ENCODE results near the gene MOB3C.

The MOB3C gene

DNA sequence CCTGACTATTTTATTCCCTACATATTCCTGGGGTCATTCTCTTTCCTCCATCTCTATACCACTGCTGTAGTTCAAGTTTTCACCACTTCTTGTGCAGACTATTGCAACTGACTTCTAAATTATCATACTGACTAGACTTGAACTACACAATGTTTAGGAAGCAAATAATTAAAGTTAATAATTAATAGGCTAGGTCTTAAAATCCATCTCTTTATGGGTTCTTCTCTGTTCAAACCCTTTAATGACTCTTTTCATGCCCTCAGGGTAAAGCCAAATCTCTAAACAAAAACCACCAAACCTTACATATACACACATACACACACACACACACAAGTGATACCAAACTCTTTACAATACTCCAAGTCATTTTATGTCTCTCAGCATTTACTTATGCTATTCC is 22.3 kb upstream of the MOB3C start:
- no peak for DNase-seq (ENCODE audit: low read depth)

DNA sequence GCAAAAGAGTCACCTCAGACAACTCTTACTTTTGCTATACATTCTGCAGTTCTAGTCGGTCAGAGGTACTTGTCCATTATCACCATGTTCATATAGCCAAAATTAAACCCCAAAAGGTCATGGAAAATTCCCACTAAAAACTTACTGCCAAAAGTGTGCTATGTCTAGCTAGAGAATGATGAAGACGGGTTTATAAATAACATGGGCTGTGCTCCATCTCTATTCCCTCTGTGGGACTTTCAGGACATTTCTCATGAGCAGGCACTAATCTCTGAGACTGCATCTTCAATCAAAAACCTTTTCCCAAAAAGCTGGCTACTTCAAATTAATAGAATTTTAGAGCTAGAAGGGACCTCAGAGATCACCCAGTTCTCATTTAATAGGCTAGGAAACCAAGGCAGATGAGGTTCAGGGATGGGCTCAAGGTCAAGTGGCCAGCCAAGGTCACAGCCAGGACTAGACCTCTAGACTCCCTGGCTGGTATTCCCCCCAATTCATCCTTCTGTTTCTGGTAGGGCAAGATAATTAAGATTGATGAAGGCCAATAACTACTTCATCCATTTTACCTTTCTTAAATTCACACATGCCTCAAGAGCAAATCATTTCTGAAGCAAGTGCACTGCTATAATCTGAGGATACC is 21.0 kb upstream of the MOB3C start:
- no peak for DNase-seq (ENCODE audit: low read depth)

DNA sequence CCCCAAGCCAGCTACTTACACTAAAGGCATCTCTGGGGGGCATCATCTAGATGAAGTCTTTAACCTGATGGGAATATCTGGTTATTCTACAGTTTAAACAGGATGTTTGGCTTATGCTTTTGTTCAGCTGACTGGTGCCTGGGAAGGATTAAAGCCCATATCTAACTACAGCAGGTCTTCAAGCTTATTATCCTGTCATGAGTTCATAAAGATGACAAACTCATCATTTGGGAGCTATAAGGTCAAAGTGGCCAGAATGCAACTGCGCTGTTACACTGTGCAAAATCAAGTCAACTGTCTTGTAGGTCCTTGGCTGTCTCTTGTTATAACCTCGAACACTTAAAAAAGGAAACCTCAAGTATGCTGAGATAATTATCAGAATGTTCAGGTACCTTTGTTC is 18.6 kb upstream of the MOB3C start:
- no peak for DNase-seq (ENCODE audit: low read depth)

DNA sequence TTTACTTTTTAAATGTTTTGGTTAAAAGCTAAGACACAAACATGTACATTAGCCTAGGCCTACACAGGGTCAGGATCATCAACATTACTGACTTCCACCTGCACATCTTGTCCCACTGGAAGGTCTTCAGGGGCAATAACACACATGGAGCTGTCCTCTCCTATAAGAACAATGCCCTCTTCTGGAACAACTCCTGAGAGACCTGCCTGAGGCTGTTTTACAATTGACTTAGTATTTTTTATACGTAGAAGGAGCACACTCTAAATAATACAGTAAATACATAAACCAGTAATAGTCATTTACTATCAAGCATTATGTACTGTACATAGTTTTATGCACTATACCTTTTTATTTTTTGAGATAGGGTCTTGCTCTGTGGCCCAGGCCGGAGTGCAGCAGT is 14.1 kb upstream of the MOB3C start:
- no peak for DNase-seq (ENCODE audit: low read depth)

GRCh38 chr1:46623743-46624644 is 7.4 kb upstream of the MOB3C start:
- DNase-seq (ENCODE audit: low read depth): no peak

GRCh38 chr1:46622344-46622743 is 5.7 kb upstream of the MOB3C start:
- no peak for DNase-seq (ENCODE audit: low read depth)

DNA sequence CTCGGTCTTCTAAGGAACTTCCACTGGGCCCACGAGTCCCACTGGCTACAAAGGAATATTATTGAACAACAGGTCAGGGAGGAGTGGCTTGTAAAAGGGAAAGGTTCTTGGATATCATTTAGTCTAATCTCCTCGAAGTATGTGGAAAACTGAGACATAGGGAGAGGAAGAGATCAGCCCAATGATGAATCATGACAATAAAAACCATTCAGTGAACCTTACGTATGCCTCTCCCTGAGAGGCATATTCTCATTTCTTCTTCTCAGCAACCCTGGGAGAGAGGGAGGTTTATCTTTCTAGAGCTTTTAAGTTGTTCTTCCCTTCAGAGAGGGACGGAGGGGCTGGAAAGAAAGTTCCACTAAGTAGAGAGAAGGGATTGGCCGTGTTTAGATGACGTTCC is 5.3 kb upstream of the MOB3C start:
- DNase-seq (ENCODE audit: low read depth): no peak

GRCh38 chr1:46619656-46620258 is 3.1 kb upstream of the MOB3C start:
- DNase-seq (ENCODE audit: low read depth): no peak

DNA sequence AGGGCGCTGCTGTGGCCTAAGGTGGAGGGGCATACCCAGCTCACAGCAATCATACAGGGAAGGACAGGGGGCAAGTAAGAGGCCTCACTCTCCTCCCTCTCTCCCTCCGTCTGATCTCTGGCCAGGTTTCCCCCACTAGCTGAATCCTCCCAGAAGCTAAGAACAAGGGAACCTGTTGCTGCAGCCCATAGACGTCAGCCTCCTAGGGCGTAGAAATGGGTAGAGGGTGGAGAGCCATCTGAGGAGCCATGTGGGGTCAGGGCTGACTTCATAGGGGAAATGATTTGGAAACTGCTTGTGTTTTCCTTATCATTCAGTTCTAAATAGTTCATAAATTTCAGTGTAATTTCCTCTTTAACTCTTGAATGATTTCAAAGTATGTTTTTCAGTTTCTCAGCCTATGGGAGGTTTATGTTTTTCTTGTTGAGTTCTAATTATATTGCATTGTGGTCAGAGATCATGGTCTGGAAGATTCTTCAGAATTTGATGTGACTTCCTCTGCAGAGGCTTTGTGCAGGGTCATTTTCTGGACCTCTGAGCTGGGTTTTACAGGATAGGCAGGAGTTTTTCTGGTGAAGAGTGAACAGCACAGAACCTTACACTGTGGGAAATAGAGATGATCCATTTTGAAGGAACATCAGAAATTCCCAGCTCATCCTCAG is 2.3 kb upstream of the MOB3C start:
- DNase-seq (ENCODE audit: low read depth): no peak

- DNase-seq (ENCODE audit: low read depth): no peak
Measured at GRCh38 chr1:46617833-46618232, 1.2 kb upstream of the MOB3C start.

DNA sequence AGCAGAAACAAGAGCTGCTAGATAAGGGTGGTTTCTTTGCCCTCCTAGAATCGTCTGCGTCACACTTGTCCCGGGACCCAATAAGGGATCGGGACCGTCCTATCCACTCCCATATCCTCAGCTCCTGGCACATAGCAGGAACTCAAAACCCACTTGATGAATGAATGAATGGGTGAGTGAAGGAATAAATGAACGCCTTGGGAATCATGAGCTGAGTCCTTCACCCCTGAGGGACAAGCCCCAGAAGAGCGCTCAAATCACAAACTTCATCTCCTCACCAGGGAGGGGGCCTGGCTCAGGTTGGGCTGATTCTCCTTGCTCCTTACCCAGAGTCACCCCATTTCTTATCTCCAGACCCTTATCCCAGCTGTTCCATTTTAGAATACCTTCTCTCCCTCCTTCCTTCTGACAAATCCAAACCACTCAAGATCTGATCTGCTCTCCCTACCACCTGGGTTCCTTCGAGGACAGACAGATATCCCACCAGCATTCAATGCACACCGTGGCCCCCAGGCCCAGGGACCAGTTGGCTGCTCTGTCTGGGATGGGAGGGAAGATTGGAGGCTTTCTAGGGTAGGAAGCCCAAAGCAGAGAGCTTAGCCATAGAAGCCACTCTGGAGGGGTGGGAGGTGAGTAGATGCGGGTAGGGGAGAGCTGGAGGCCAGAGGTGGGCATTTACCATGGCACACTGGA is 643 bp upstream of the MOB3C start:
- no peak for DNase-seq (ENCODE audit: low read depth)

DNA sequence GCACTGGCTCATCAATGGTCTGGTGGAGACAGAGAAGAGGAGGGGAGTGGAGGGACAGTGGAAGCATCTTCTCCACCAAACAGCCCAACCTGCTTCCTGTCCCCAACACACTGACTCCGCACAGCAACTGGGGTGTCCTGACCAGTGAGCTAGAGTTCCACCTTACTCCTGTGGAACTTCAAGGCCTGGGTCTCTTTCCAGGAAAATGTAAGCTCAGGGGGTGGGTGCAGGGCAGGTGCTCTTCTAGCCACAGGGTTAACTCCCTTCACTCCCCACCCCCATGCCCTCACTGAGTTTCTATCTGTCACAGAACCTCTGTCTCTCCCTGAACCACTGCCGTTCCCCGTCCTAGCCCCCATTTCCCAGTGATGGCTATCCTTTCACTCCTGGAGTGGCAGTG is 876 bp downstream of the MOB3C start:
- no peak for DNase-seq (ENCODE audit: low read depth)

DNA sequence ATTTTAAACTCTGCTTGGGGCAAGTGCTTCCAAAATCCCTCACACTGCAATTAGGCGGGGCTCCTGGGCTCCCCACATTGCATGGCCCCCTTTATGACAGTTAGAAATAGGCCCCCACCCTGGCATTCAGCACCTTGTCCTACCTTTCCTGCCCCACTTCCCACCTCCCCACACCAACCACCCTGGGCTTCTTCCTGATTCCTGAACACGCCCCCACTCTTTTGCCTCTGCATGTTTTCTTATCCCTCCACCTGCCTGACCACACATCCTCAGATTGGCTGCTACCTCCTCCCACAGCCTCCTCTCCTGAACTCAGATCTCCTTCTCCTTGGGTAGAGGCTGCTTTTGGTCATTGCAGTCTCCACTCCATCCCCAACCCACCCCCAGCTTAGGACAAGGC is 1.5 kb downstream of the MOB3C start:
- no peak for DNase-seq (ENCODE audit: low read depth)

- no peak for DNase-seq (ENCODE audit: low read depth)
Measured at GRCh38 chr1:46614604-46614984, 2.0 kb downstream of the MOB3C start.

DNA sequence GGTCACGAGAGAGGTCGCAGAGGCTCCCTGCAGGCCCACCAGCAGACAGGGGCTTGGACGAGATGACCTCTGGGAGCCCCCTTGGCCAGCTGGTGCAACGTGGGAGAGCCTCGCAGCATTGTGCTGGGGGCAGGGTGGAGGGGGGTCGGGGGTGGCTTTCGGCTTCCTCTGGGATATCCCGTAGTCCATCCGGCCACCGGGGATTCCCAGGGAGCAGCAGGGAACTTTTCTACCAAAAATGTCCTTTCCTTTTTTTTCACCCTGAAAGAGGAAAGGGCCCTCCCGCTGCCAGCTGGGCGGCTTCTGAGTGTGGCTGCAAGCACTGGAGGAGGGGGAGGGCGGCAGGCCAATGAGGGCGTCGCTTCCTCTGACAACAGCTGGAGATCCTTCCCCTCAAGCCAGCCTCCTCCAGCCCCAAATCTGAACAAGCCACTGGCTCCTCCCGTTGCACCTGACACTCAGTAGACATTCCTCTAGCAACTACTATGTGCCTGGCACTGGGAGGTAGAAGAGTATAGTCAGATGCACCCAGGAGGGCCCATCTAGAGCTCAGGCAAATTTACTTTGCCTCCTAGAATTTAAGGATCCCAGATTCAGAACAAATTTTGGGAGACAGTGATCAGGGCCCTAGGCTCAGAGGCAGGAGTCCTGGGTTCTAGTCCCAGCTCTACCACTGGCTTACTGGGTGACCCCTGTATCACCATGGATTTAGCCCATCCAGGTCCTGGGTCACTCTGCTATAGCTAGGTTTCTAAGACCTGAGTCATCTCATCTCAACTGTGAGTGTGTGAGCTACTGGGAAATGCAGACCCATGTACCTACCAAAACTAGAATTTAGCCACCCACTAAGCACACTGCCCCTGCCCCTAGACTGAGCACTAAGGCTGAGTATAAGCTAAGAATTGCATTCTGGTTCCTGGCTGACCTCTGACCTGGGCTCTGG is 2.7 kb downstream of the MOB3C start:
- DNase-seq (ENCODE audit: low read depth): no peak

GRCh38 chr1:46612937-46613660 is 3.5 kb downstream of the MOB3C start:
- no peak for DNase-seq (ENCODE audit: low read depth)

DNA sequence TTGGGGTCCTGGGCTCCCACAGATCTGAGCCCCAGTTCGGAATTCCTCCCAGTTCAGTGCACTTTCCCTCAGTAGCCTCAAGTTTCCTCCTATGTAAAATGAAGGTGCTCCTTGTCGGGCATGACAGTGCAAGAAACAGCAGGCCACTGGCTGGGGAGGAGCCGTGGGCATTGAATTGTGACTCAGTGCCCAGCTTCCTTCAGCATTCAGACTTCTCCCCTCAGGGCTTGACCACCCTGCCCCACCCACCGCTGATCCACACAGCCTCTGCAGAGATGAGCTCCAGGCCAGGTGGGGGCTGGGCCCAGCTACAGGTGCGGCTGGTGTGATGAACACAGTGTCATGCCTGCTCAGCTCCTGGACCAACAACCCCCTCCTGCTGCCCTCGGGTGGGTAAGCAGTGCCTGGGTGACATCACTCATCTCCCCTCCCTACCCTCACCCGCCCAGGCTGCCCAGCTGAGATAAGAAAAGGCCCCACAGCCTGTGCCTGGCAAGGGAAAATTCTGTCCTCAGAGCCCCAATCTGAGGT is 4.9 kb downstream of the MOB3C start:
- no peak for DNase-seq (ENCODE audit: low read depth)

DNA sequence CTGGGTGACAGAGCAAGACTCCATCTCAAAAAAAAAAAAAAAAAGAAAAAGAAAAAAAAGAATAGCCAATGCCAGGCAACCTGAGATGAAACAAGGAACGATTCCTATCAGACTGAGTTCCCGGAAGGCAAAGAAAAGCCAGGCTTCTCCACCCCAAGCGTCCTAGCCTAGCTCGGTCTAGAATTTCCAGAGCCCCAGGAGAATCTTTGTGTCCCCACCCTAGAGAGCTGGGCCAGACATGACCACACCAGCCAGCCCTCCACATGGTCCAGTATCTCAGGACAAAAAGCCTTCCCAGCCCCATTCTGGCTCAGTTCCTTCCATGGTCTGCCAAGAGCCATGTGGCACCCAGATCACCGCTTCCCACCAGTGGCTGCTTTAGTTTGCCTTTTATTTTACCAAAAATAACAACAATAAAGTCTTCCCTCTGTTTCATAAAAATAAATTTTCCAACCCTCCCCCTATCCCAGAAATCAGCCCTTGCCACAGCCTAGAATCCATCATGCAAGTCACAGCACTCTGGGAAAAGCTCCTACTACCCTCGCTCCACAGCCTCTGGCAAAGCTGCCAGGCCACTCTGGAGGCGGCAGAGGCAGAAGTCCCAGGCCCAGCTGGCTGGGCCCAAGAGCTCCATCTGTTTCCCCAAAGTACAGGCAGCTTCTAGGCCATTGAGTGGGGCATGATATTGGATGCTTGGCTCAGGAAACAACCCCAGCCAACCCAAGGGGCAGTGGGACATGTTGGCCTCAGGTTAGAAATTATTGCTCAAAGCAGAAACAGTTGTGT is 9.1 kb downstream of the MOB3C start:
- no peak for DNase-seq (ENCODE audit: low read depth)

GRCh38 chr1:46606255-46606965 is 10.2 kb downstream of the MOB3C start:
- no peak for DNase-seq (ENCODE audit: low read depth)
